Measurements from ENCODE around the gene FSIP2. TPM values are rescaled to one million over a fixed set of nuclear protein-coding genes. Genes with fewer than 3 reads are reported as not detected.

FSIP2 gene
- total and polyA plus RNA-seq, 2 of the 8 experiments (the other 6 are each of a cell fraction or from before 2014, with no cell fraction given), result 0.47 to 1.4 TPM

GRCh38 chr2:185785851-185786473 lies 47.4 kb downstream of the FSIP2 start:
- Histone ChIP-seq H2BK15ac (ENCODE audit: low read length) (no peak overlapping the region), H2BK120ac (replicated peaks; ENCODE audit: low read depth, low read length) (no peak overlapping the region), H4K20me1 (replicated peaks in 1 of 2; ENCODE audit: control insufficient read depth in 1 of 2, insufficient read depth in 2 of 2, low read length in 2 of 2) (no peaks in the 10 kb centered on the region), H3K23ac (ENCODE audit: insufficient read length) (no peak overlapping the region), H2BK20ac (ENCODE audit: low read length) (no peak overlapping the region), H3K36me3 (ENCODE audit: control insufficient read depth in 2 of 4, insufficient read depth in 4 of 4, low read length in 3 of 4) (no peaks in the 10 kb centered on the region), H2BK5ac (ENCODE audit: low read depth, low read length) (no peak overlapping the region), H2BK12ac (ENCODE audit: low read depth, low read length) (no peak overlapping the region), H3K4me2 (ENCODE audit: insufficient read depth in 1 of 2, low read depth in 2 of 2, low read length in 2 of 2) (no peak overlapping the region), H3K27ac (ENCODE audit: low read depth, low read length) (no peak overlapping the region), H4K8ac (ENCODE audit: extremely low read depth, insufficient read depth, low read length) (no peak overlapping the region), H3K9ac (replicated peaks in 1 of 4; ENCODE audit: extremely low read depth in 1 of 4, low read depth in 3 of 4, low read length in 3 of 4) (no peak overlapping the region), H2AFZ (ENCODE audit: low read length) (no peak overlapping the region), H3K27me3 (replicated peaks in 1 of 4; ENCODE audit: control insufficient read depth in 3 of 4, extremely low read depth in 1 of 4, insufficient read depth in 3 of 4, low read length in 3 of 4) (no peaks in the 10 kb centered on the region), H4K91ac (replicated peaks; ENCODE audit: insufficient read length, low read length) (no peak overlapping the region), H3K4me3 (ENCODE audit: extremely low read depth in 1 of 4, insufficient read depth in 2 of 4, low read depth in 3 of 4, low read length in 4 of 4) (no peak overlapping the region), H3K23me2 (ENCODE audit: low read depth, low read length) (no peaks in the 10 kb centered on the region), H3K18ac (ENCODE audit: extremely low read depth, low read length) (no peak overlapping the region), H4K5ac (ENCODE audit: insufficient read length, low read depth, low read length) (no peak overlapping the region), H3K79me1 (ENCODE audit: low read depth, low read length) (no peaks in the 10 kb centered on the region), H2AK5ac (ENCODE audit: low read depth, low read length) (no peak overlapping the region), H3K14ac (ENCODE audit: insufficient read length) (no peak overlapping the region), H3K4ac (replicated peaks; ENCODE audit: insufficient read length, low read depth, low read length) (no peak overlapping the region), H3K79me2 (ENCODE audit: control insufficient read depth in 1 of 2, insufficient read depth in 2 of 2, low read length in 2 of 2) (no peaks in the 10 kb centered on the region), H3K9me3 (ENCODE audit: insufficient read depth in 2 of 2, low read depth in 1 of 2, low read length in 1 of 2) (no peaks in the 10 kb centered on the region), H3K4me1 (replicated peaks in 1 of 4; ENCODE audit: control insufficient read depth in 3 of 4, insufficient read depth in 4 of 4, low read length in 3 of 4) (no peaks in the 10 kb centered on the region), H3K56ac (replicated peaks; ENCODE audit: insufficient read length, low read depth, low read length) (no peak overlapping the region)
- no peak for DNase-seq (ENCODE audit: low read depth in 1 of 2, low spot score in 2 of 2)
- FAIRE-seq, result no peak
- WGBS, 2 experiments (ENCODE audit: extremely low coverage in 1 of 2, insufficient coverage in 1 of 2, insufficient read length in 1 of 2, insufficient replicate concordance in 2 of 2, low coverage in 1 of 2, low lambda C conversion rate in 2 of 2, missing lambda C conversion rate in 1 of 2), result 85% methylated on average over 2 of the region's 2 CpGs; no CpG with 5 or more reads in 1 of the 2 experiments
- POLR2A ChIA-PET (ENCODE audit: partially characterized antibody), result no interaction called here
- CTCF ChIA-PET (ENCODE audit: partially characterized antibody), result interaction anchor here (0.8 kb wide), 1 partner anchor 273 kb away, joined by 3 read pairs; no protein-coding TSS in a partner anchor
- TF ChIP-seq MAFK (IDR thresholded peaks at IDR 0.05; ENCODE audit: low read depth, low read length), result no peak
- no peak for TF ChIP-seq POU5F1 (IDR thresholded peaks at IDR 0.05; ENCODE audit: low read depth, low read length)
- TF ChIP-seq EP300 (IDR thresholded peaks at IDR 0.05; ENCODE audit: borderline replicate concordance in 1 of 2, low read depth in 2 of 2, low read length in 2 of 2), result no peak
- no peak for TF ChIP-seq TEAD4 (IDR thresholded peaks at IDR 0.05; ENCODE audit: low read depth, low read length)
- TF ChIP-seq EGR1 (IDR thresholded peaks at IDR 0.05; ENCODE audit: borderline replicate concordance, low read depth, low read length), result no peak
- no peak for TF ChIP-seq POLR2AphosphoS5 (IDR thresholded peaks at IDR 0.05; ENCODE audit: low read depth, low read length)
- no peak for TF ChIP-seq USF2 (IDR thresholded peaks at IDR 0.05; ENCODE audit: low read length)
- no peak for TF ChIP-seq E2F6 (IDR thresholded peaks at IDR 0.05)
- TF ChIP-seq TAF1 (IDR thresholded peaks at IDR 0.05; ENCODE audit: low read depth, low read length), result no peak
- no peak for TF ChIP-seq ATF2 (IDR thresholded peaks at IDR 0.05; ENCODE audit: low read length)

Data from H1 (cell line).